SKM-1 (cell line): ENCODE results near the gene LRRC25.

Experiments
- DNase-seq: peaks from one replicate; lab custom pipeline; 2025; ENCODE audit not compliant: unreplicated experiment; lab: John Stamatoyannopoulos, UW

LRRC25 gene

DNA sequence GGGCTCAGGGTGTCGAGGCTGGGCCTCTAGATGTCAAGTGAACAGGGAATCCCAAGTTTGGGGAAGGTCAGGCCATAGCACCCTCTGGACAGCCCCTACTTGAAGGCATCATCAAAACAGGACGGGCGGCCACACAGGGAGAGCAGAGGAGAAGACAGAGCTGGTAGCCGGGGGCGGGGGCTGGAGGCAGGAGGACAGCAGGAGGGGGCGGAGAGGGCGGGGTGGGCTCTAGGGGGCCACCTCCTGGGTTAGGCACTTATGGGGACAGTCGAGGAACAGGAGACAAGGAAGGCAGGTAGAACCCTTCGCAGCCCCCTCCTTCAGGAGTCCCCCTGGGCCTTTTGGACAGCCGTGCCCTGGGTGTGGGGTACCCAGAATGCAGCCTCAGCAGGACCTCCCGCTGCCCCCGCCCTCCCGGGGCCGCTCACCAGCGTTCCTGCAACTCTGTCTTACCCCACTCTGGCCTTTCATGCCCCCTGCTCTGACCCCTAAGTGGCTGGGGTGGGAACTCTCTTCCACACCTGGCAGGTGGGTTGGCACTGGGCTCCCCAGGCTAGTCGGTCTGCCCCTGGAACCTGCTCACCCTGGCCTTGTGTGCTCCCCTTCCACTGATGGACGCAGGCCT is 27.6 kb upstream of the LRRC25 start:
- no peak for DNase-seq

DNA sequence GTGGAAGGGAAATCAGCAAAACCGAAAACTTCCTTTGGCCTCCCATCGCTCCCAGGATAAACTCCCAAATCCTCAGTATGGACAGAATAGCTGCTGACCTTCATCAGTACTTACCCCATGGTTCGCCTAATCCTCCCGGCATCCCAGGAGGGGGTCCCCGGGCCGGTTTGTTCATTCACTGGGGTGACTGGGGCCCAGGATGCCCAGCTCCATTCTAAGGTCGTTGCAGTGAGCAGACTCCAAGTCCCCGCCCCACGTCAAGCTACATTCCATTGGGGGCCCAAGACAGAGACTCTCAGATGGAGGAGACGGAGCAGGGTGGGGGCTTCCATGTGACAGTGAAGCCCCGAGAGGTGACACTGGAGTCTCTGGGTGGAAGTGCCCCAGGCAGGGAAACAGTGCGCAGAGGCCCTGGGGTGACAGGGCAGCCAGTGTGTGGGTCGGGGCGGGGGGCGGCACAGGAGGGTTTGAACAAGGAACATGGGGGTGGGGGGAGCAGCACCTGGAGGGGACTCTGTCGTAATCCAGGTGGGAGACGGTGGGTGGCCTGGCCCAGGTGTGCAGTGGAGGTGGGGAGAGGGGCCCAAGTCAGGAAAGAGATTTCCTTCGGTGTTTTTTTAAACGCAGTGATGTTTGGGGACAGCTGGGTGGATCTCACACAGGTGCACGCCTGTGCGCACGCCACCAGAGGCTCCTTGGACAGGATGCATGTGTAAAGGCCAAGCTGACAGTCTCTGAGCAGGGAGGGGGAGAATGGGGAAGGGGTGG is 26.9 kb upstream of the LRRC25 start:
- no peak for DNase-seq

DNA sequence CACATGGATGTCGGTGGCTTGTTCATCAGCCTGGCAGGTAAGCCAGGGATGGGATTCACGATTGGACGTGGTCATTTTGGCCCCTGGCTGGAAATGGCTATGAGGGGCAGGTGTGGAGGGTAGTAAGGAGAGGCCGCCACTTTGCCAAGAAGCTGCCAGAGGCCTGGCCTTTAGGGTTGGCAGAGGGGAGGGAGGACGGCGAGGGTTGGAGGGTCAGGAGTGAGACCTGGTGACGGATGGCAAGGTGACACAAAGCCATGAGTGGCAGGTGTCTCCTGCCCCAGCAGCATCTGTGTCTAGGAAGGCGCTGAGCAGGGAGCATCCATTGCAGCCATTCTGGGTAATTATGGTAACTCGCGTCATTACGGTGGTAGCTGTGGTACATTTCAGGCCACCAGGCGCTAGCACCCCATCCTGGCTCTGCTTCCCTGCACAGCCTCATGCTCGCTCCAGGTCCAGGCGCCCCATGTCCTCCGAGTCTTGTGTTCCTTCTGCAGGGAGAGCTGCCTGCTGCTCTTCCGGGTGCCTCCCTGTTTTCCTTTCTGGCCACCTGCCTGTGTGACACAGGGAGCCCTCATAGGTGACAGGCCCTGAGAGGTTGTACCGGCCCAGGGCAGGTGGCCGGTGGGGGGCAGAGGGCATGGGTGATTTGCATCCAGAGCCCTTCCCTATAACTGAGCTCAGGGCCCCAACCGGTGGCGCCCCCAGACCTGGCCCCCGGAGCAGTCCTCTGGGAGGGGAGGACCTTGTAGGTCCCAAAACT is 26.0 kb upstream of the LRRC25 start:
- no peak for DNase-seq

DNA sequence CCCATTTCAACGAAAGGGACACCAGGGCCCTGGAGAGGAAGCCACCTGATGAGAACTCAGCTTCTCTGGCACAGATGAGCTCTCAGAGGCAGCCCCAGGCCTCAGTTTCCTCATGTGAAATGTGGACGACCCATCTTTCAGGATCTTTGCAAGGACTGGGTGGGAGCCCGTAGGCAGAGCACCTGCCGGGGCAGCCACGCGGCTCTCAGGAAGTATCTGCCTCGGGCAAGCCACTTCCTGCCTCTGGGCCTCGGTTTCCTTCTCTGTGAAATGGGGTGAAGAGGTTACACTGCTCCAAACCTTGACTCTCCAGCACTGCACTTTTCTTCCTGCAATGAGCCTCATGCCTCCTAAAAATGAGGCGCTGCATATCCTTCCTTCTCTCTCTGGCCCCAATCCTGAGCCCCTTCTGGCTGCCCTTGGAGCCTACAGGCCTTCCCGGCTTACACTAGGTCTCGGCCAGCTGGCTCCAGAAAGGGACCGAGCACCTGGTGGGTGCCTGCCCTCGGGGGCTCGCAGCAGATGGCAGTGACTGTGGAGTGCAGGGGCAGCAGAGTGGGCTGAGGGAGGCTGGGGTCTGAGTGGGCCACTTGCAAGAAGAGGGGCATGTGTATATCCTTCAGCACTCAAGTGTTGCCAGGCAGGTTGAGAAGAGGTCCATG is 25.2 kb upstream of the LRRC25 start:
- DNase-seq = no peak

- DNase-seq = no peak
Observed at GRCh38 chr19:18421371-18421959, 24.0 kb upstream of the LRRC25 start.

- no peak for DNase-seq
Observed at GRCh38 chr19:18420930-18421329, 23.5 kb upstream of the LRRC25 start.

DNA sequence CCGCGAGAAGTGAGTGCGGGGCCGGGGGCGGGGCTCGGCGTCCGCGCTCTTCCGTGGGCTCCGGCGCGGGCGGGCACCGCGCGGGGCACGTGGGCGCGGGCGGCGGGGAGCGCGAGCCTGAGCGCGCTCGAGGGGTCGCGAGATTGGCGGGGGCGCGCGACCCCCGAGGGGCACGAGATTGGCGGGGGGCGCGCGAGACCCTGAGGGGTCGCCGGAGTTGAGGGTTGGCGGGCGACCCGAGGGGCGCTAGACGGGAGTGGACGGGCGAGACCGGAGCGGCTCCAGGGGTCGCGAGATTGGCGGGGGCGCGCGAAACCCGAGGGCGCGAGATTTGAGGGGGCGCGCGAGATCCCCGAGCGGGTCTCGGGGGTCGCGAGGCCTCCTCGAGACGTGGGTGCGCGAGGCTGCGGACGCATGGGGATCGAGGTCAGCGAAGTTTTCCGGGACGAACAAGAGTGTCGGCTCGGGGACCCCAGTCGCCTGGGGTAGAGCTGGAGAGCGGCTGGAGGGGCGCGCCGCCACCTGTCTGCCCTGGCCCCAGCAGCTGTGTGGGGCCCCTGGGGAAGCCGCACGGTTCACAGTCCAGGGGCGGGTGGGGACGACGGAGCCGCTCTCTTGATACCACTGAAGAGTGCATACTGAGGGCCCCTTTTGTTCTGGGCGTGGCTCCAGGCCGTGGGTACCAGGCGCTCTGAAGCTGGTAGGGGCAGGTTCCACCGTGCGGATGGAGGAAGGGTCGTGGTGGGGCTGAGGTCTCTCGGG is 22.5 kb upstream of the LRRC25 start:
- no peak for DNase-seq

DNA sequence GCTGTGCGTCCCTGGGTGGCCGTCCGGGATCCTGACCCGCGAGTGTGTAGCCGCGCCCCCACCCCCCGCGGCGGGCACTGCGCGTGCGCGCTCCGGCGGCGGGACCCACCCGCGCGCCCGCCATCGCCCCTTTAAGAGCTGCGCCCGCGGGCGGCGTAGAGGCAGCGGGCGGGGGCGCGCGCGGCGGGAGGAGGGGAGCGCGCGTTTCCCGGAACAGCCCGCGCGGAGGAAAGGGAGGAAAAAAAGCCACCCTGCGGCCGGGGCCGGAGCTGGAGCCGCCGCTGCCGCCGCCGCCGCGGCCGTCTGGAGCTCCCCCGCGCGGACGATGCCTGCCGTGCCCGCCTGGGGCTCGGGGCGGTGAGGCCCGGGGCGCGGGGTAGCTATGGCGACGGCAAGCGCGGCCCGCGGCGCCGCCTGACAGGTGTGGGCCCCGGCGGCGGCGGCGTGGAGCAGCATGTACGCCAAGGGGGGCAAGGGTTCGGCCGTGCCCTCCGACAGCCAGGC is 21.8 kb upstream of the LRRC25 start, which contains the start of gene SSBP4:
TSS of gene SSBP4 (plus strand) at position 204 of the 504 bp plus-strand sequence. CDS start at position 455, 251 bp downstream.
- DNase-seq = peak; percentile 55

- DNase-seq = no peak
Observed at GRCh38 chr19:18418483-18419194, 21.2 kb upstream of the LRRC25 start.

DNA sequence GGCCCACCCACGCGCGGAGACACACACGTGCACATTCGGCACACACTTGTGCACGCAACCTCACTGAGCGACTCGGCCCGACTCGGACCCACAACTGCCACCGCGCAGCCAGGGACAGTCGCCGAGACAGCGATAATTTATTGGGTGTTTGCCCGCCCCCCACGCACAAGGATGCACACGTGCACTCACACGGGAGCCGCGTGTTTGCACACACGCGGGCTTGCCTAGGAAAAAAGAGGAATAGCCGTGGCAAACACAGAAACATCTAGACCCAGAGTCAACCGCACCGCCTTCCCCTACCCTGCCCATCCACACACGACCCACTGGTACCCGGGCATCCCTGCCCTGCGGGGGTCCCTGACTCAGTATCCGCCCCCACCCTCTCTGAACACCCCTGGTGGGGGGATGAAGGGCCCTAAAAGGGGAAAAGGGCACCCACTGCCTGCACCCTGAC is 20.6 kb upstream of the LRRC25 start:
- no peak for DNase-seq

- peak; percentile 44 for DNase-seq
Observed at GRCh38 chr19:18417250-18418028, 20.0 kb upstream of the LRRC25 start.

DNA sequence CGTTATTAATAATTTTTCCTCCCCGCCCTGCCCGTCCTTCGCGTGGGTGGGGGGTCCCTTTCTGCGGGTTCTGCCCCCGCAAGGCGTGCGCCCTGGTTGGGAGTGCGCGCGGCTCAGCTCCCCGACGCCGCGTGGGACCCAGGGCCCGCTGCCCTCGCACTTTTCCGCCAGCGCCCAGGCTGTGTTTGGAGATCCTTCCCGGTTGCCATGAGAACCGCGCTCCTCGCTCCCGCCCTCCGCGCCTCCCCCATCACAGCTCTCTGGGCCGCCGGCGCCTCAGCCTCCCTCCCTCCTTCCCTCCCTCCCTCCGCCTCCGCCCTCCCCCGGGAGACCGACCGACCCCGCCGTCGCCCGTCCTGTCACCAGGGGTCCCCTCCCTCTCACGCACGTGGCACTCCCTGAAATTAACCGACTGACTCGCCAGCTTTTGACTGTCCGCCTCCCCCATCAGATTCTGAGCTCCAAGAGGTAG is 19.4 kb upstream of the LRRC25 start:
- peak; percentile 71 for DNase-seq

- DNase-seq = peak; percentile 81
Observed at GRCh38 chr19:18415178-18415867, 17.9 kb upstream of the LRRC25 start.

GRCh38 chr19:18414504-18415177 is 17.2 kb upstream of the LRRC25 start:
- peak; percentile 29 for DNase-seq

DNA sequence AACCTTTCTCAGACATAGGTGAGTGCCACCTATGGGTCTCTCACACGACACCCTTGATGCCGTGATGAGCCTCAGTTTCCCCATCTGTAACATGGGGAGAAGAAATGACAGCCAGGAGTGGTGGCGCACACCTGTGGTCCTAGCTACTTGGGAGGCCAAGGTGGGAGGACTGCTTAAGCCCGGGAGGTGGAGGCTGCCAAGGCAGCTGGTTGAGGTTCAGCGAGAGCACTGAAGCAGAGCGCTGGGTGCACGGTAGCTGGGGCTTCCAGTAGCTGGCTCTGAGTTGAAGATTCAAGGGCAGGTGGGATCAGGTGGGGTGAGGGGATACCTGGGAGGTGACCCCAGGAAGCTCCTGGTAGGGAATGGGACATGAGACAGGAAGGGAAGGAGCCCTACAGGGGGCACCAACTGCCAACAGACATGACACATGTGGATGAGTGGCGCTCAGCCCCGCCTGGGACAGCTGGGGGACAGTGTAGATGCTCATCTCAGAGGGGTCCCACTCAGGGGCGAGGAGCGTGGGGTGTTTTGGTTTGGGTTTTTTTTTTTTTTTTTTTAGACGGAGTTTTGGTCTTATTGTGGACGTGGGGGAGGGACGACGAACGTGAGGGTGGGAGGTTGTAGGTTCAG is 15.3 kb upstream of the LRRC25 start:
- DNase-seq = no peak

GRCh38 chr19:18408053-18408476 is 10.6 kb upstream of the LRRC25 start:
- peak; percentile 42 for DNase-seq

DNA sequence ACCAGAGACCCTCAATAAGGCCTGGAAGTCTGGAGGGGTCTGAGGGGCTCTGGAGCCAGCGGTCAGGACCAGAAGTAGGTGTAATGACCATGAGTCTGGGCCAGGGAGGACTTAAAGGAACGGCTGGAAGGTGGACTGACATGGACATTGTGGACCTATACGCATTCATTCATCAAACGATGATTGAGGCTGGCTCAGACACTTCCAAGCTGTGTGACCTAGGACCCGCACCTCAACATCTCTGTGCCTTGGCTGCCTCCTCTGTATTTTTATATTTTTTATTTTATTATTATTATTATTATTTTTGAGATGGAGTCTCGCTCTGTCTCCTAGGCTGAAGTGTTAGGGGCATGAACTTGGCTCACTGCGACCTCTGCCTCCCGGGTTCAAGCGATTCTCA is 9.3 kb upstream of the LRRC25 start:
- no peak for DNase-seq
